IMR-90 (cell line): ENCODE results near the gene SPCS3. TPM values are rescaled to one million over a fixed set of nuclear protein-coding genes. Genes with fewer than 3 reads are reported as not detected.

ENCODE experiments used
- ATAC-seq: fragments of 200-7000 bp; cut with Tn5 transposase; 2 replicates; pipeline ENCODE4 v1.9.1; 2020; ENCODE audit warnings: low read depth, mild to moderate bottlenecking, moderate library complexity
- BruUV-seq: library from RNA; stranded (reverse); fragments of 400-500 nt; replicated peaks from 2 replicates; lab custom pipeline; 2021; lab: Mats Ljungman, UMichigan
- CTCF ChIA-PET: fragments of 300-600 bp; formaldehyde crosslinking; extraction: SDS; loops from one replicate; lab custom pipeline; 2021; ENCODE audit warnings: antibody characterized with exemption; lab: Yijun Ruan, JAX
- POLR2A ChIA-PET: fragments of 300-600 bp; sonication (Branson Sonifier 250); formaldehyde crosslinking; loops from one replicate; lab custom pipeline; 2022; ENCODE audit warnings: antibody characterized with exemption; ENCODE audit not compliant: unreplicated experiment; lab: Charles Lee
- DNase-seq: peaks from one replicate; pipeline ENCODE4 v3.0.0; 2013
- H2AFZ ChIP-seq: replicated peaks from 2 replicates; pipeline ENCODE3; 2013; ENCODE audit warnings: low read length, mild to moderate bottlenecking; ENCODE audit not compliant: poor library complexity
- H2AK5ac ChIP-seq: 2 replicates; pipeline ENCODE4 v1.6.1; 2013; ENCODE audit warnings: low read depth, low read length, inconsistent platforms
- H2AK9ac ChIP-seq: replicated peaks from 2 replicates; pipeline ENCODE3; 2013; ENCODE audit warnings: mild to moderate bottlenecking, low read depth, low read length, moderate library complexity; ENCODE audit not compliant: poor library complexity
- H2BK120ac ChIP-seq: 2 replicates; pipeline ENCODE4 v1.6.1; 2013; ENCODE audit warnings: low read depth, low read length, inconsistent platforms
- H2BK15ac ChIP-seq: 3 replicates; pipeline ENCODE4 v1.6.1; 2013; ENCODE audit warnings: low read depth, low read length, inconsistent platforms
- H2BK20ac ChIP-seq: 2 replicates; pipeline ENCODE4 v1.6.1; 2013; ENCODE audit warnings: low read depth, mild to moderate bottlenecking, inconsistent platforms, low read length, moderate library complexity
- H2BK5ac ChIP-seq: 2 replicates; pipeline ENCODE4 v1.6.1; 2013; ENCODE audit warnings: mild to moderate bottlenecking, low read depth, low read length, inconsistent platforms; ENCODE audit not compliant: poor library complexity, severe bottlenecking
- H3K14ac ChIP-seq: replicated peaks from 2 replicates; pipeline ENCODE4 v1.6.1; 2013; ENCODE audit warnings: low read depth, low read length, inconsistent platforms
- H3K18ac ChIP-seq: 2 replicates; pipeline ENCODE4 v1.6.1; 2013; ENCODE audit warnings: low read depth, low read length, control low read depth
- H3K23ac ChIP-seq: 2 replicates; pipeline ENCODE4 v1.6.1; 2013; ENCODE audit warnings: low read depth, low read length, inconsistent platforms
- H3K27ac ChIP-seq: 2 replicates; pipeline ENCODE4 v1.5.1; 2013; ENCODE audit warnings: mild to moderate bottlenecking, control low read depth, low read length; ENCODE audit not compliant: insufficient read depth
- H3K27me3 ChIP-seq: 2 replicates; pipeline ENCODE4 v1.6.1; 2013; ENCODE audit warnings: low read length; ENCODE audit not compliant: control insufficient read depth, insufficient read depth
- H3K36me3 ChIP-seq: 2 replicates; pipeline ENCODE4 v1.6.1; 2013; ENCODE audit warnings: low read length, mixed read lengths; ENCODE audit not compliant: control insufficient read depth, insufficient read depth
- H3K4ac ChIP-seq: 2 replicates; pipeline ENCODE4 v1.6.1; 2013; ENCODE audit warnings: low read depth, low read length, inconsistent platforms
- H3K4me1 ChIP-seq: 2 replicates; pipeline ENCODE4 v1.6.1; 2013; ENCODE audit warnings: low read length, mixed read lengths; ENCODE audit not compliant: control insufficient read depth, insufficient read depth
- H3K4me2 ChIP-seq: 2 replicates; pipeline ENCODE4 v1.6.1; 2013; ENCODE audit warnings: low read depth, mild to moderate bottlenecking, control low read depth, low read length, moderate library complexity
- H3K4me3 ChIP-seq: 2 replicates; pipeline ENCODE4 v1.5.1; 2013; ENCODE audit warnings: low read depth, mild to moderate bottlenecking, control low read depth, low read length, moderate library complexity; ENCODE audit not compliant: insufficient read depth
- H3K56ac ChIP-seq: 2 replicates; pipeline ENCODE4 v1.6.1; 2013; ENCODE audit warnings: low read length, inconsistent platforms; ENCODE audit not compliant: insufficient read depth; ENCODE audit errors: extremely low read depth
- H3K79me1 ChIP-seq, 2 experiments: 2 replicates each; pipeline ENCODE4 v1.6.1; 2013; ENCODE audit warnings: low read length in 2 of 2, inconsistent platforms in 1 of 2, low read depth in 1 of 2
- H3K9ac ChIP-seq: 2 replicates; pipeline ENCODE4 v1.6.1; 2013; ENCODE audit warnings: low read depth, low read length, control low read depth
- H3K9me1 ChIP-seq: 2 replicates; pipeline ENCODE4 v1.6.1; 2013; ENCODE audit warnings: low read length, inconsistent platforms; ENCODE audit not compliant: insufficient read depth
- H3K9me3 ChIP-seq: 2 replicates; pipeline ENCODE4 v1.6.1; 2013; ENCODE audit warnings: low read length; ENCODE audit not compliant: control insufficient read depth, insufficient read depth
- H4K20me1 ChIP-seq: 2 replicates; pipeline ENCODE4 v1.6.1; 2013; ENCODE audit warnings: low read length, inconsistent platforms; ENCODE audit not compliant: insufficient read depth
- H4K5ac ChIP-seq: 2 replicates; pipeline ENCODE4 v1.6.1; 2013; ENCODE audit warnings: mild to moderate bottlenecking, low read depth, low read length, control low read depth
- H4K8ac ChIP-seq, 2 experiments: 2 replicates each; pipeline ENCODE4 v1.6.1; 2013; ENCODE audit warnings: low read depth in 2 of 2, low read length in 2 of 2, control low read depth in 1 of 2, inconsistent platforms in 1 of 2
- H4K91ac ChIP-seq: 2 replicates; pipeline ENCODE4 v1.6.1; 2013; ENCODE audit warnings: low read depth, low read length, inconsistent platforms; ENCODE audit not compliant: insufficient read depth
- MAZ ChIP-seq: IDR thresholded peaks from 2 replicates; pipeline ENCODE4 v1.6.1; 2012; ENCODE audit warnings: low read depth, mild to moderate bottlenecking, low read length, improper control_type of control experiment, moderate library complexity, borderline replicate concordance
- NFE2L2 ChIP-seq: fragments of 150-350 bp; IDR thresholded peaks from 2 replicates; pipeline ENCODE4 v1.6.1; 2016; ENCODE audit warnings: low read depth, mild to moderate bottlenecking, low read length
- POLR2A ChIP-seq: IDR thresholded peaks from 2 replicates; pipeline ENCODE4 v1.6.1; 2012; ENCODE audit warnings: mild to moderate bottlenecking, low read depth, low read length
- SMC3 ChIP-seq: fragments of 150-350 bp; IDR thresholded peaks from 2 replicates; pipeline ENCODE4 v1.6.1; 2016; ENCODE audit warnings: low read depth, mild to moderate bottlenecking, antibody characterized with exemption, low read length, moderate library complexity
- WGBS, 2 experiments: methylation state at CpG; one replicate each; pipeline versions ENCODE4 v1.1.5 to v1.1.7; 2013; ENCODE audit warnings: missing lambda C conversion rate in 2 of 2; ENCODE audit not compliant: insufficient read length in 1 of 2; ENCODE audit errors: extremely low coverage in 2 of 2; 5-methylcytosine and 5-hydroxymethylcytosine counted together
- dilution Hi-C: fragments of 300-500 bp; cut with HindIII; formaldehyde crosslinking; loops from one replicate; pipeline ENCODE4 v1.14.3; 2018; ENCODE audit warnings: low sequenced_read_pairs; ENCODE audit not compliant: unreplicated experiment
- in situ Hi-C: fragments of 300-500 bp; cut with MboI; formaldehyde crosslinking; loops from 3 replicates; pipeline ENCODE4 v1.14.3; 2019; ENCODE audit warnings: low sequenced_read_pairs, inconsistent platforms, mixed read lengths
- intact Hi-C: fragments of 100-400 bp; cut with micrococcal nuclease; formaldehyde crosslinking; loops from 2 replicates; pipeline ENCODE4 v1.10.0; 2022
- polyA plus RNA-seq, 3 experiments: library from polyadenylated mRNA; depleted of rRNA; stranded (reverse); fragments of >200 nt; gene quantifications; 2 replicates each; pipeline ENCODE4 v1.2.3, GENCODE V29; 2012; ENCODE audit warnings: low replicate concordance in 1 of 3
- total RNA-seq: library from RNA; depleted of rRNA; stranded (reverse); fragments of >200 nt; gene quantifications from 2 replicates; pipeline ENCODE4 v1.2.3, GENCODE V29; 2012

The SPCS3 gene
- total and polyA plus RNA-seq, 2 of the 4 experiments (the other 2 are of a cell fraction), result 41.6 to 77.4 TPM

GRCh38 chr4:176313596-176314336 is 6.0 kb upstream of the SPCS3 start:
- POLR2A ChIA-PET, result no interaction called here
- CTCF ChIA-PET, result no interaction called here
- H4K8ac ChIP-seq, result no peak overlapping the region

More at GRCh38 chr4:176313596-176314336, 6.0 kb upstream of the SPCS3 start:
- Histone ChIP-seq H3K27me3 (no peaks in the 10 kb centered on the region), H3K23ac (no peak overlapping the region), H3K4me3 (no peak overlapping the region), H2AK5ac (no peak overlapping the region), H3K18ac (no peak overlapping the region), H2AFZ (no peak overlapping the region), H3K4me1 (no peaks in the 10 kb centered on the region), H2BK15ac (no peak overlapping the region; the same call in 2 of the 3 replicates), H3K14ac (no peak overlapping the region), H3K56ac (no peak overlapping the region), H2AK9ac (no peak overlapping the region), H3K4ac (no peak overlapping the region), H3K79me1 (no peaks in the 10 kb centered on the region), H4K91ac (no peak overlapping the region), H3K9me3 (no peaks in the 10 kb centered on the region), H4K20me1 (no peaks in the 10 kb centered on the region), H3K4me2 (no peak overlapping the region), H2BK120ac (no peak overlapping the region), H3K9me1 (0 out of 2 replicates have a peak, but pooled peaks cover 3% of the 10 kb centered on the region), H3K9ac (no peak overlapping the region), H2BK20ac (no peak overlapping the region), H4K5ac (no peak overlapping the region), H2BK5ac (no peak overlapping the region), H3K36me3 (no peaks in the 10 kb centered on the region), H3K27ac (no peak overlapping the region)
- dilution Hi-C loops (no loop called here), in situ Hi-C loops (no loop called here), intact Hi-C loops (no loop called here)
- TF ChIP-seq MAZ (no peak), POLR2A (no peak), NFE2L2 (no peak), SMC3 (no peak)
- BruUV-seq, result no TSS peak
- no CpG with 5 or more reads among the region's 7 CpGs for WGBS, 2 experiments
- ATAC-seq, result no peak
- no peak for DNase-seq
